Measurements from ENCODE around the gene IL13.

GRCh38 chr5:132622608-132623007 is 35.4 kb upstream of the IL13 start:
- TF ChIP-seq PBX3 (IDR thresholded peaks at IDR 0.05; ENCODE audit: insufficient replicate concordance, low read depth, low read length): no peak
- TF ChIP-seq ZBTB4 (CRISPR knock-in tag; IDR thresholded peaks at IDR 0.05): no peak
- TF ChIP-seq SP1 (IDR thresholded peaks at IDR 0.05; ENCODE audit: low read depth, low read length): no peak
- no peak for TF ChIP-seq KDM1A (IDR thresholded peaks at IDR 0.05; ENCODE audit: borderline replicate concordance)
- no peak for TF ChIP-seq IKZF1 (conservative IDR thresholded peaks at IDR 0.05)
- no peak for TF ChIP-seq ELK1 (IDR thresholded peaks at IDR 0.05; ENCODE audit: low read depth, low read length)
- no peak for TF ChIP-seq RAD21 (IDR thresholded peaks at IDR 0.05; ENCODE audit: insufficient read depth, low read depth, low read length)
- TF ChIP-seq RFX5 (IDR thresholded peaks at IDR 0.05; ENCODE audit: low read depth, low read length): no peak

Data from GM12878 (cell line).